SHP77 treated with DMSO at 0.1 percent for 48 hours (cell line): ENCODE results near the gene SMARCAD1.

Experiments used
- DNase-seq: peaks from one replicate; lab custom pipeline; 2025; lab: John Stamatoyannopoulos, UW

SMARCAD1 gene

GRCh38 chr4:94228493-94229216 is 21.0 kb downstream of the SMARCAD1 start:
- no peak for DNase-seq

- DNase-seq = no peak
These were observed 24.9 kb downstream of the SMARCAD1 start for GRCh38 chr4:94232519-94232918.

DNA sequence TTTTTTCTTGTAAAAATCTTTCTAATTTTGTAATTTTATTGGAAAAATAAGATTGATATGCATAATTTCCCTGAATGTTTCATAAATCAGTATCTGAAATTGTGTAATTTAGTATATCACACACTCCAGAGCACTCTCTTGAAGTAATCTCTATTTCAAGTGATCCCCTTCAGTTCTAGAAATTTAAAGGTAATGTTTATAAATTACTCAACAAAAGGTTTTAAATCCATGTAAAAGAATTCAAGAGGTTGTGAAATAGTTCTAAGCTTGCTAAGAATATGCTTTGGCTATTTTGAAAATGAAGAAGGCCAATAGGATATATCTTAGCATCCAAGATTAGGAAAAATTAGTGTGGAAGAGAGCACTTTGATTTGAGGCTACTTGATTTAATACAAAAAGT is 28.2 kb downstream of the SMARCAD1 start:
- DNase-seq = no peak

DNA sequence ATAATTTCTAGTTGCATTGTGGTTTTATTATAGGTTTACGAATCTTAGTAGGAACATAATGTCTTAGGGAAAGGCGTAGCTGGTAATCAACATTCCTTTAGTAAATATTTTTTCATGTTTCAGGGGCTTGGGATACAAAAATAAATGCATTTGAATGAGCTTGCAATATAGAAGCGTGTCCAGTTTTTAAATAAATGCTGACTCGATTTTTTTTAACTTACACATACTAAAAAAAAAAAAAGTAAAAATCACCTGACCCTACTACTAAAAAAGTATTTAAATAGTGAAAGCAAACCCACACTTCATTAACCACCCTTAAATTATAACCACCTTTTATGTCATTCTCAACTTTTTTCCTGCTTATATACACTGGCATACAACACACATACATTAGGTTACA is 29.6 kb downstream of the SMARCAD1 start:
- DNase-seq = no peak

GRCh38 chr4:94238160-94238559 is 30.5 kb downstream of the SMARCAD1 start:
- no peak for DNase-seq

- no peak for DNase-seq
These were observed 32.7 kb downstream of the SMARCAD1 start for GRCh38 chr4:94240384-94240783.

- no peak for DNase-seq
These were observed 36.6 kb downstream of the SMARCAD1 start for GRCh38 chr4:94244087-94244828.

- DNase-seq = no peak
These were observed 37.1 kb downstream of the SMARCAD1 start for GRCh38 chr4:94244829-94245185.

DNA sequence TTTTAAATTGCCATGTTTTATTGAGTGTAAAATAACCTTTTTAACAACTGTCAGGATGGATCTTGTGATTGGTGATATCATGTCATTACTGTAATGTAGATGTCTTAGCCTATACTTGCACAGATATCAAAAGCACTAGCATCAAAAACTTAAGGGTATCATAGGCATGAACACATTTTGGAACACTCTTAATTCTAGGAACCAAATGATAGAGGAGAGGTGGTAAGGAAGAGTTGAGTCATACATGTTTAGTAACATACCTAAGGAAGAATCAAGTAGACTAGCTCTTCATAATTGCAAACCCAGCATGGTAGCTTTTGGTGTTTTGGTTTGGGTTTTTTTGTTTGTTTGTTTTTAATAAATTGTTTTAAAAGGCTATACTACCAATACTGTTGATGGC is 43.4 kb downstream of the SMARCAD1 start:
- no peak for DNase-seq

DNA sequence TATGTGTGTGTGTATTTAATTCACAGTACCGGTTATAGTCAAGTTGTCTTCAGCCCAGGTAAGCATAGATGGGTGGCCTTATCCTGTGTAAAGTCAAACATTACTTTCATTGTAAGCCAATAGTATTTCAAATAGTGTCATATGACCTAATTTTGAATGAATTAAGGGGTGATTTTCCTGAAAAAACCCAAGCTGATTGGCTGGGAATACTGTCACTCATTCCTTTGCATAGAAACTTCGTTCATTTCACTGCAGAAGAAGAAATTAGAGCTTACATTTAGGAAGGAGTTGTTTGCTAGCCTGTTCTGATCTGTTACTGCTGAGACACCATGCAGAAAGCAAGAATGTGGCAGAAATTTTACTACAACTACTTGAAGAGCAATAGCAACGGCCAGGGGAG is 45.4 kb downstream of the SMARCAD1 start:
- DNase-seq = no peak

- DNase-seq = no peak
These were observed 48.6 kb downstream of the SMARCAD1 start for GRCh38 chr4:94256144-94256783.

DNA sequence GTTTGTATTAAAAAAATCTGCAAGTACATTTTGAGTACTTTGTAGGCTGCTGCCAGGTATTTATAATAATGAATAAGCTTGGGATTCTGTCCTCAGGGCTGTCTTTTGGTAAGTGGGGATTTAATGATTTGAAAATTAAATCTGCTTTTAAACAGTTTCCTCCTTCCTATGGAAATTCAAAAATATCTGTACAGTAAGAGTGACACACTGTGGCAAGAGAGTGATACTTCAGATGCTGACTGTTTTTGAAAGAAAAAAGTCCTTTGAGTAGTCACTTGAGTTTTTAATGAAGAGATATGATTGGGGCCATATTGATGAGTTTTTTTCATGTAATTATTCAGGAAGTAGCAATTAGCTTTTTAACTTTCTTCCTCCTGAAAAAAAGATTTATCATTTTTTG is 49.2 kb downstream of the SMARCAD1 start:
- no peak for DNase-seq

DNA sequence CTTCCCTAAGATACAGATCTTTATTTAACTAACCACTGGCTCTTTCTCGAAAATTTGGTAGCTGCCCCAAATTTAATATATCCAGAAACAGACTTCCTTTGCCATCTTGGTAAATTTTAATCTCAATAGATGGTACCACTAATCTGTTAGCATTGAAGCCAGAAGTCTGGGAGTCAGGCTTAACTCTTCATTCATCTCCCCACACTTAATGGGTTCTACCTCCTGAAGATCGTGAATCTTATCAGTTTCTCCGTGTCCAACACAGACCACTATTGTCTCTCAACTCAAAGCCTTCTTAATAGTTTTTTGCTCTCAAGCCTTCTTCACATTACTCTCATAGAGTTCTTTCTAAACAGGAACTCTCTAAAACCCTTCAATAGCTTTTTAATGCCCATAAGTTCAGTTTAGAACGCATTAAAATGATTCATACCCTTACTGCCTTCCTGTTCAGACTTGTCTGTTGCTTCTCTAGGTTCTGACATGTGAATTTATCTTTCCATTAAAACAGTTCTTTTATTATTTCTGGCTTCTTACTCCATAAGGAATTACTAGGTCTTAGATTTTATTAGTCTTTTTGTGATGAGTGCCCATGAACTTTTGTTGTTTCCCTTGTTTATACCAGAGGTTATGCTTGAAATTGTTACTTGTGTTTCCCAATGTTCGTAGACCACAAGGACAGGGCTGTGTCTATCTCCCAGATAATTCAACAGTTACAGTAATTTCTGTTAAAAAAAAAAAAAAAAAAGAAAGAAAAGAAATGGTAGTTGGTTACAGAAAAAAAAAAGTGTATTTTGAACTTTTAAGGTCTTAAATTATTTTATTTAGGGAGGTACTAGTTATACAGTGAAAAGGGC is 54.7 kb downstream of the SMARCAD1 start:
- no peak for DNase-seq

DNA sequence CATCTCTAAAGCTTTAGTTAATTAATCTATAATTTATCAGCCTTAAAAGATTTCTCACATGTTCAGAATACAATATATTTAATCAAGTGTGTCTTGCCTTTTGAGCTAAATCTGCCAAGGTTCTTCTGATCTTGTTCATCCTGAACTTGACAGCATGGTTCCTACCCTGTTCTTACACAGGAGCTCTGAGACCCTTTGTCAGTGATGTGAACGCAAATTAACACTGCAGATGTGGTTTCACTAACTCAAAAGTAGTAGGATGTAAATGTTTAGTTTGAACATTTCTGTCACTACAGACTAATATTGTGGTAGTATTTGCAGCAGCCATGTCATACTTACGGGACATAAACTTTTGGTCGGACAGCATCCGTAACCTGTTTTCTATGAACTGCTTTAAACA is 59.4 kb downstream of the SMARCAD1 start:
- no peak for DNase-seq

DNA sequence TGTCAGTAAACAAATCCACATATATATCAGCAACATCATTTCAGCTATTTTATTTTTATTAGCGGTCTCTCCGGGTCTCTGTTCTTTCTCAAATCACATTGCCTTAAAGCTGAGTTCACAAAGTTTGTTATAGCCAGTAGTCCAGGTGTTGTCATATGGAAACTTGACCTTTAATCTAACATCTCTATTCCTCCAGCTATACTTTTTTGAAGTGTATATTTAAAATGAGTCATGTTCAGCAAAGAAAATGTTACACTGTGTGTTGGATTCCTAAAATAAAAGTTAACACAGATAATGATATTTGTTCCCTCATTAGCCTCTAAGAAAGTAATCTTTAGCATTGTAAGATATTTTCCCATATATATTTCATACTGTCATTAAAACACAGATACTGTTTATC is 63.6 kb downstream of the SMARCAD1 start:
- no peak for DNase-seq

- DNase-seq = no peak
These were observed 67.2 kb downstream of the SMARCAD1 start for GRCh38 chr4:94274912-94275311.

GRCh38 chr4:94276204-94276603 is 68.5 kb downstream of the SMARCAD1 start:
- no peak for DNase-seq

DNA sequence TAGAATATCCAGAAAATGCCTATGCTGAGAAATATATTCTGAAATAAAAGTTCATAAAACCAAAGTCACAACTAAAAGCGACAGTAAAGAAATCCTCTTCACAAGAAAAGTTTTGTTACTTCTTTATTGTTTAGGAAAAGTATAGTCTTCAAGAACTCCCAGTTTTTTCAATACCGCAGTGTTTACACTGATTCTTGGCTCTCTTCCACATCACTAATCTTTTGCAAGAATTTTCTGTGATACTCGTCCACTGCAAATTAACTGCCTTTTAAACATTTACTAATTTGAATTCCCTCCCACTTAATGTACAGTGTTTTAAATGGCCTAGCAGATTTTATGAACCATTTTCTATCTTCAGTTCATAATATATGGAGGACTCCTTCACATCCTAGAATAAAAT is 69.9 kb downstream of the SMARCAD1 start:
- no peak for DNase-seq

GRCh38 chr4:94278781-94279180 is 71.1 kb downstream of the SMARCAD1 start:
- DNase-seq = no peak

GRCh38 chr4:94284889-94285288 is 77.2 kb downstream of the SMARCAD1 start:
- no peak for DNase-seq

- DNase-seq = no peak
These were observed 78.0 kb downstream of the SMARCAD1 start for GRCh38 chr4:94285666-94286065.

DNA sequence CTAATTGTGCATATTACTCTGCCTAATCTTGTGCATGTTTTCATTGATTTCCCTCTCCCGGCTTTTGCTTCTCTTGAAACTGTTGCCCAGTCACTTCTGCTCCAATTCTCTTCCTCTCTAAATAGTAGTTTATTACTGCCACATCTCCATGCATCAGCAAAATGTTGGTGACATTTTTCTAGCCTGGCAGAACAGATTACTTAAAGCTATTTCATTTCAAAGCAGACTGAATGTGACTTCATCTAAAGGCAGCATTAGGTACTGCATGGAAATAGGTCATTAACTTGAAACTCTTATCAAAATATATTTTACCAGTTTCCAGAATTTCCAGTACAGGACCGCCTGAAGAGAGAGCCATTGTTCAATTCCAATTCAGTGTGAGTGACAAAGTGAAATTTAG is 82.6 kb downstream of the SMARCAD1 start:
- DNase-seq = no peak
